Measurements from ENCODE around the gene GABRR3.

GRCh38 chr3:97954228-97954827, 80.8 kb downstream of the GABRR3 start:
- no peak for TF ChIP-seq CTCF (IDR thresholded peaks at IDR 0.05 in 8 of 11, conservative IDR thresholded peaks at IDR 0.05 in 3 of 11)
- no peak for TF ChIP-seq POLR2A (IDR thresholded peaks at IDR 0.05)

Data from spleen (tissue), 7 donors.